ENCODE data around the gene ZNF134.

Gene ZNF134

GRCh38 chr19:57611113-57611512, 2.9 kb upstream of the ZNF134 start:
- TF ChIP-seq POLR2A (IDR thresholded peaks at IDR 0.05; ENCODE audit: low read depth, low read length) = no peak
- FAIRE-seq (no peak), DNase-seq (ENCODE audit: insufficient read length, low spot score) (no peak)

GRCh38 chr19:57615346-57615745, 1.3 kb downstream of the ZNF134 start:
- FAIRE-seq (no peak), DNase-seq (ENCODE audit: insufficient read length, low spot score) (no peak)

GRCh38 chr19:57620673-57621348, 6.8 kb downstream of the ZNF134 start:
- DNase-seq (ENCODE audit: insufficient read length, low spot score) (no peak), FAIRE-seq (no peak)
- no peak for TF ChIP-seq POLR2A (IDR thresholded peaks at IDR 0.05; ENCODE audit: low read depth, low read length)

More at GRCh38 chr19:57615346-57615745, 1.3 kb downstream of the ZNF134 start:
- no peak for TF ChIP-seq POLR2A (IDR thresholded peaks at IDR 0.05; ENCODE audit: low read depth, low read length)

- DNase-seq (ENCODE audit: insufficient read length, low spot score) = no peak
- no peak for FAIRE-seq
- TF ChIP-seq POLR2A (IDR thresholded peaks at IDR 0.05; ENCODE audit: low read depth, low read length) = no peak
Measured at GRCh38 chr19:57623091-57623490, 9.0 kb downstream of the ZNF134 start.

- peak; percentile 74 for FAIRE-seq
- DNase-seq (ENCODE audit: insufficient read length, low spot score) = peak; percentile 95
- peak; percentile 88 for TF ChIP-seq POLR2A (IDR thresholded peaks at IDR 0.05; ENCODE audit: low read depth, low read length)
Measured at GRCh38 chr19:57632987-57633831, 19.2 kb downstream of the ZNF134 start, which contains the start of gene ZNF211. Gene ZNF211, plus strand, starts transcription at chr19:57633168. Its CDS starts 179 bp downstream, at chr19:57633347.

- no peak for FAIRE-seq
- no peak for DNase-seq (ENCODE audit: insufficient read length, low spot score)
- no peak for TF ChIP-seq POLR2A (IDR thresholded peaks at IDR 0.05; ENCODE audit: low read depth, low read length)
Measured at GRCh38 chr19:57633832-57634131, 19.7 kb downstream of the ZNF134 start.

- DNase-seq (ENCODE audit: insufficient read length, low spot score) = no peak
- no peak for TF ChIP-seq POLR2A (IDR thresholded peaks at IDR 0.05; ENCODE audit: low read depth, low read length)
- FAIRE-seq = no peak
Measured at GRCh38 chr19:57637379-57637778, 23.3 kb downstream of the ZNF134 start.

GRCh38 chr19:57641715-57642234, 27.7 kb downstream of the ZNF134 start:
- no peak for TF ChIP-seq POLR2A (IDR thresholded peaks at IDR 0.05; ENCODE audit: low read depth, low read length)
- no peak for DNase-seq (ENCODE audit: insufficient read length, low spot score)
- FAIRE-seq = no peak

- DNase-seq (ENCODE audit: insufficient read length, low spot score) = no peak
- TF ChIP-seq POLR2A (IDR thresholded peaks at IDR 0.05; ENCODE audit: low read depth, low read length) = no peak
- no peak for FAIRE-seq
Measured at GRCh38 chr19:57642396-57643046, 28.5 kb downstream of the ZNF134 start.

GRCh38 chr19:57643734-57644133, 29.7 kb downstream of the ZNF134 start:
- DNase-seq (ENCODE audit: insufficient read length, low spot score) (no peak), FAIRE-seq (no peak)
- TF ChIP-seq POLR2A (IDR thresholded peaks at IDR 0.05; ENCODE audit: low read depth, low read length) = no peak

- FAIRE-seq (no peak), DNase-seq (ENCODE audit: insufficient read length, low spot score) (no peak)
- TF ChIP-seq POLR2A (IDR thresholded peaks at IDR 0.05; ENCODE audit: low read depth, low read length) = no peak
Measured at GRCh38 chr19:57648331-57649003, 34.4 kb downstream of the ZNF134 start.

- TF ChIP-seq POLR2A (IDR thresholded peaks at IDR 0.05; ENCODE audit: low read depth, low read length) = no peak
- FAIRE-seq (no peak), DNase-seq (ENCODE audit: insufficient read length, low spot score) (no peak)
Measured at GRCh38 chr19:57651654-57651996, 37.6 kb downstream of the ZNF134 start.

- no peak for DNase-seq (ENCODE audit: insufficient read length, low spot score)
- no peak for TF ChIP-seq POLR2A (IDR thresholded peaks at IDR 0.05; ENCODE audit: low read depth, low read length)
- no peak for FAIRE-seq
Measured at GRCh38 chr19:57653689-57654088, 39.6 kb downstream of the ZNF134 start.

- TF ChIP-seq POLR2A (IDR thresholded peaks at IDR 0.05; ENCODE audit: low read depth, low read length) = no peak
- no peak for DNase-seq (ENCODE audit: insufficient read length, low spot score)
- FAIRE-seq = no peak
Measured at GRCh38 chr19:57655443-57655842, 41.4 kb downstream of the ZNF134 start.
